ENCODE measurements around the gene MAPRE2. TPM values are rescaled to one million over a fixed set of nuclear protein-coding genes. Genes with fewer than 3 reads are reported as not detected.

MAPRE2 gene
- total RNA-seq, 1 donor from 2014 or later, result 17.1 TPM

DNA sequence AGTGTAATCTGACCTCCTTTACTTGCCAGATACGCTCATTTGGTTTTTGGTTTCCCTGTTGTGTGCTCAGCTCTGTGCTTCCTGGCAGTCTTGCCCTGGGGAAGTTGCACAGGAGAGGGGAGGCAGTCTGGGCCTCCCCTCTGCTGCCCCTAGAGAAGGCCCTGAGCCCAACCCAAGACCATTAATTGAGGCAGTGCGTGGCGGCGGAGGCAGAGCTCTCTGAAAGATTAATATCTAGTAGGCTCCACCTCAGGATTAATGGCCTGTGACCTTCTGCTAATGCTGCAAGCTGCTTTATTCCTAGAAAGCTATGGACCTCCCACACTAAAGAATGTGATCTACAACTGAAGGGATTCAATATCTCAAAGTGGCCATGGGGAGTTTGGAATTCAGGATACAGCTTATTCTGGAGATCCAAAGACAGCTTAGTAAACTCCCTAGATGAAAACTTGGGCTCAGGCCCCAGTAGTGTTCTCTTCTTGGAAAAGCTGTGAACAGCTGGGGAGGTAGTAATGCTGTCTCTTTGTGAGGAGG lies 41.4 kb upstream of the MAPRE2 start:
- TF ChIP-seq, protein P1, sequence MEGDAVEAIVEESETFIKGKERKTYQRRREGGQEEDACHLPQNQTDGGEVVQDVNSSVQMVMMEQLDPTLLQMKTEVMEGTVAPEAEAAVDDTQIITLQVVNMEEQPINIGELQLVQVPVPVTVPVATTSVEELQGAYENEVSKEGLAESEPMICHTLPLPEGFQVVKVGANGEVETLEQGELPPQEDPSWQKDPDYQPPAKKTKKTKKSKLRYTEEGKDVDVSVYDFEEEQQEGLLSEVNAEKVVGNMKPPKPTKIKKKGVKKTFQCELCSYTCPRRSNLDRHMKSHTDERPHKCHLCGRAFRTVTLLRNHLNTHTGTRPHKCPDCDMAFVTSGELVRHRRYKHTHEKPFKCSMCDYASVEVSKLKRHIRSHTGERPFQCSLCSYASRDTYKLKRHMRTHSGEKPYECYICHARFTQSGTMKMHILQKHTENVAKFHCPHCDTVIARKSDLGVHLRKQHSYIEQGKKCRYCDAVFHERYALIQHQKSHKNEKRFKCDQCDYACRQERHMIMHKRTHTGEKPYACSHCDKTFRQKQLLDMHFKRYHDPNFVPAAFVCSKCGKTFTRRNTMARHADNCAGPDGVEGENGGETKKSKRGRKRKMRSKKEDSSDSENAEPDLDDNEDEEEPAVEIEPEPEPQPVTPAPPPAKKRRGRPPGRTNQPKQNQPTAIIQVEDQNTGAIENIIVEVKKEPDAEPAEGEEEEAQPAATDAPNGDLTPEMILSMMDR (IDR thresholded peaks at IDR 0.05; ENCODE audit: unreplicated experiment), result no peak
- peaks cover 5% of the 10 kb centered on the region for H3K4me1 Mint-ChIP-seq
- no peaks in the 10 kb centered on the region for H3K36me3 Mint-ChIP-seq
- H3K27me3 Mint-ChIP-seq (ENCODE audit: low read depth), result peaks cover 6% of the 10 kb centered on the region
- no peaks in the 10 kb centered on the region for H3K9me3 Mint-ChIP-seq
- H3K4me3 Mint-ChIP-seq, result no peak overlapping the region
- no peak for DNase-seq (ENCODE audit: low spot score in 2 of 2, unreplicated experiment in 2 of 2)
- H3K27ac Mint-ChIP-seq, result no peak overlapping the region

DNA sequence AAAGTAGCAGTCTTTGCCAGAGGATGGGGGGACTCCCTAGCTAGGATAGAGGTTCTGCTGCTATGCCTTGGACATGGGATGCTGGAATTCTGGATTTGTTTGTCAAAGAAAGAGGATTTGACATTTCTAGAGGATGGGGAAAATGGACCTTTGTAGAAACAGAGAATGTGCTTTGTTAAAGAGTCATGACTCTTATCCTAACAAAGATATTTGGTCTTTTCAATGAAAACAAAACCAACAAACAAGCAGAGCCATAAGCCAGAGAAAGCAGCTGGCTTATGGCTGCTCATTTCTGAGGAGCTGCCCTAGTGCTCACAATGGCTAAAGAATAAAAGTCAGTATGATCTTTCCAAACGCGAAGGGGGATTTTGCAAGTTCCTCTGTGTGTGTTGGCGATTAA lies 40.8 kb upstream of the MAPRE2 start:
- H3K27me3 Mint-ChIP-seq (ENCODE audit: low read depth), result peaks cover 6% of the 10 kb centered on the region
- TF ChIP-seq, protein P1 (IDR thresholded peaks at IDR 0.05; ENCODE audit: unreplicated experiment), result no peak
- peaks cover 5% of the 10 kb centered on the region for H3K4me1 Mint-ChIP-seq
- DNase-seq (ENCODE audit: low spot score in 2 of 2, unreplicated experiment in 2 of 2), result no peak
- H3K9me3 Mint-ChIP-seq, result no peaks in the 10 kb centered on the region
- H3K36me3 Mint-ChIP-seq, result no peaks in the 10 kb centered on the region
- H3K4me3 Mint-ChIP-seq, result no peak overlapping the region
- no peak overlapping the region for H3K27ac Mint-ChIP-seq

DNA sequence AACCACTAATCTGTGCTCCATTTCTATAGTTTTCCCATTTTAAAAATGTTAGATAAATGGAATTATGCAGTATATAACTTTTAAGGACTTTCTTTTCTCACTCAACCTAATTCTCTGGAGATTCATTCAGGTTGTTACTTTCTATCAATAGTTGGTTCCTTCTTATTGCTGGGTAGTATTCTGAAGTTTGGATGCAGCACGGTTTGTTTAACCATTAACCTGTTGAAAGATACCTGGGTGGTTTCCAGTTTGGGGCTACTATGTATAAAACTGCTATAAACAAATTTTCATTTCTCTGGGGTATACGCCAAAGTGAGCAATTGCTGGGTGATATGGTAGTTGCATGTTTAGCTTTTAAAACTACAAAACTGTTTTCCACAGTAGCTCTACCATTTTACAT lies 39.1 kb upstream of the MAPRE2 start:
- peaks cover 5% of the 10 kb centered on the region for H3K4me1 Mint-ChIP-seq
- TF ChIP-seq, protein P1 (IDR thresholded peaks at IDR 0.05; ENCODE audit: unreplicated experiment), result no peak

DNA sequence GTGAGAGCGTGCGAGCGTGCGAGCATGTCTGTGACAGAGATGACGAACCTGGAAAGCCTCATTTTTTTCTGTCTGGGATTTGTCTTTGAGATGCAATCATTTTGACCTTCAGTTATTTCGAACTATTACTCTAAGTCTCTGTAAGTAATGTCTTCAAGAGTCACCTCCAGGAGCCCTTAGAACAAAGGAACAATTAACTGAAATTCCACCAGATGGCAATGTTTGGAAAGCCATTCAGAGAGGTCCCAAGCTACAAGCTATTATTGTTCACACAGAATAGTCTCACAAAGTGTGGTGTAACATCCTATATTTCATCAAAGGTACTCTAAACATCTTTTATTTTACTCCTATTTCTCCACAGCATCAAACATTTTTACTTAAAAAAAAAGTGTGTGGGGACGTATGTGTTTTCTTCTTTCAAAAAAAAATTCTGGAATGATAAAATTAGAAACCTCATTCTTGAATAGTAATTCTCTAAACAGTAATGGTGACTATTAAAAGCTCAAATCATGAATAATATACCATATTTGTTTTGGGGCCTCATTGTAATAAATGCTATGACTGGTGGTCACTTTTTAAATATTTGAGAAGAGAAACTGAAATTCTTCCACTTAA lies 35.1 kb upstream of the MAPRE2 start:
- no peaks in the 10 kb centered on the region for H3K9me3 Mint-ChIP-seq
- H3K4me1 Mint-ChIP-seq, result no peaks in the 10 kb centered on the region
- H3K36me3 Mint-ChIP-seq, result no peaks in the 10 kb centered on the region
- TF ChIP-seq, protein P1 (IDR thresholded peaks at IDR 0.05; ENCODE audit: unreplicated experiment), result peak; percentile 19
- peaks cover 6% of the 10 kb centered on the region for H3K27me3 Mint-ChIP-seq (ENCODE audit: low read depth)
- no peak for DNase-seq (ENCODE audit: low spot score in 2 of 2, unreplicated experiment in 2 of 2)
- H3K27ac Mint-ChIP-seq, result no peak overlapping the region
- peak overlapping the region; percentile 42 for H3K4me3 Mint-ChIP-seq

More for the DNA sequence above, 39.1 kb upstream of the MAPRE2 start:
- no peak for DNase-seq (ENCODE audit: low spot score in 2 of 2, unreplicated experiment in 2 of 2)
- no peak overlapping the region for H3K27ac Mint-ChIP-seq
- no peak overlapping the region for H3K4me3 Mint-ChIP-seq
- H3K36me3 Mint-ChIP-seq, result no peaks in the 10 kb centered on the region
- no peaks in the 10 kb centered on the region for H3K9me3 Mint-ChIP-seq
- H3K27me3 Mint-ChIP-seq (ENCODE audit: low read depth), result peaks cover 6% of the 10 kb centered on the region

DNA sequence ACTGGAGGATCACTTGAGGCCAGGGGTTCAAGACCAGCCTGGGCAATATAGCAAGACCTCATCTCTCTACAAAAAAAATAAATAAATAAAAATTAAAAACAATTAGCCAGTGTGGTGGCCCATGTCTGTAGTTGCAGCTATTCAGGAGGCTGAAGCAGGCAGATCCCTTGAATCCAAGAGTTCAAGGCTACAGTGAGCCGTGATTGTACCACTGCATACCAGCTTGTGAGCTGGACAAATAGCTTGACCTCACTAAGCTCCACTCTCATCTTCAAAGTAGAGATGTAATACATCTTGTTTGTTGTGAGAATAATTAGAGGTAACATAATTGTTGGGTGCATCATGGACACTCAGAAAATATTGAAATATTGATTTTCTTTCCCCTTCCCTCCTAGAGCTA lies 31.1 kb upstream of the MAPRE2 start:
- Mint-ChIP-seq H3K9me3 (no peaks in the 10 kb centered on the region), H3K36me3 (no peaks in the 10 kb centered on the region), H3K4me3 (no peak overlapping the region), H3K27me3 (ENCODE audit: low read depth) (no peaks in the 10 kb centered on the region), H3K4me1 (no peaks in the 10 kb centered on the region), H3K27ac (no peak overlapping the region)
- DNase-seq (ENCODE audit: low spot score in 2 of 2, unreplicated experiment in 2 of 2), result no peak
- TF ChIP-seq, protein P1 (IDR thresholded peaks at IDR 0.05; ENCODE audit: unreplicated experiment), result no peak
